Effector memory CD8-positive, alpha-beta T cell (primary cell): ENCODE data around the gene PHACTR3.
"Not testable (repeated sequence)": the region's sequence is repeated elsewhere in the genome, so short reads cannot be mapped to it uniquely, and the experiment has no call there.

Experiments used
- ATAC-seq: fragments of 150-1000 bp; cut with Tn5 transposase; replicated peaks from 2 replicates; pipeline ENCODE4 v1.10.0; 2021; ENCODE audit warnings: mild to moderate bottlenecking, moderate library complexity
- DNase-seq, 3 experiments: peaks; one replicate each; pipeline ENCODE4 v3.0.0; 2021
- H3K27ac Mint-ChIP-seq, 2 donors: one replicate each; pipeline ENCODE4 v1.8.0; 2022; ENCODE audit warnings: mild to moderate bottlenecking in 2 of 2, mixed read lengths in 2 of 2, moderate library complexity in 2 of 2
- H3K27me3 Mint-ChIP-seq, 2 donors: one replicate each; pipeline ENCODE4 v1.8.0; 2022; ENCODE audit warnings: mixed read lengths in 2 of 2
- H3K36me3 Mint-ChIP-seq: one replicate; pipeline ENCODE4 v1.8.0; 2022; ENCODE audit warnings: mild to moderate bottlenecking, moderate library complexity, mixed read lengths; ENCODE audit not compliant: insufficient read depth
- H3K4me1 Mint-ChIP-seq, 2 donors: one replicate each; pipeline ENCODE4 v1.8.0; 2022; ENCODE audit warnings: low read depth in 2 of 2, mixed read lengths in 2 of 2
- H3K4me3 Mint-ChIP-seq, 2 donors: one replicate each; pipeline ENCODE4 v1.8.0; 2022; ENCODE audit warnings: mild to moderate bottlenecking in 2 of 2, mixed read lengths in 2 of 2, moderate library complexity in 2 of 2
- H3K9me3 Mint-ChIP-seq, 2 donors: one replicate each; pipeline ENCODE4 v1.8.0; 2022; ENCODE audit warnings: mixed read lengths in 2 of 2
- total RNA-seq, 9 experiments: gene quantifications; one replicate each; lab custom pipeline; 2026; lab: John Stamatoyannopoulos, UW

Gene PHACTR3
- total RNA-seq = 0 to 0.12 (median 0) reads per million in 9 experiments

GRCh38 chr20:59603781-59604541 is at the start of gene PHACTR3:
Gene PHACTR3 (plus strand): TSS chr20:59604540. CDS start chr20:59605015, 475 bp downstream.
- H3K36me3 Mint-ChIP-seq = no peaks in the 10 kb centered on the region
- DNase-seq = no peak
- H3K9me3 Mint-ChIP-seq = no peaks in the 10 kb centered on the region
- ATAC-seq = no peak
- no peak within 1 kb of the TSS for H3K4me3 Mint-ChIP-seq
- peaks cover under 1% of the 10 kb centered on the region in 2 donors for H3K4me1 Mint-ChIP-seq
- no peak within 1 kb of the TSS for H3K27ac Mint-ChIP-seq
- peaks cover 66 to 92% of the 10 kb centered on the region in 2 donors for H3K27me3 Mint-ChIP-seq

GRCh38 chr20:59557733-59558529 is 46.4 kb upstream of the PHACTR3 start:
- not testable (repeated sequence) for ATAC-seq, H3K36me3 Mint-ChIP-seq, DNase-seq, H3K27ac Mint-ChIP-seq, H3K9me3 Mint-ChIP-seq, H3K4me1 Mint-ChIP-seq
- peak overlapping the region in 1 of 2 donors; percentile 9 for H3K4me3 Mint-ChIP-seq
- H3K27me3 Mint-ChIP-seq = peaks cover 36 to 41% of the 10 kb centered on the region in 2 donors

- Mint-ChIP-seq H3K9me3 (no peaks in the 10 kb centered on the region), H3K4me3 (no peak overlapping the region), H3K27ac (no peak overlapping the region), H3K27me3 (peaks cover 39 to 45% of the 10 kb centered on the region in 2 donors), H3K4me1 (peaks cover 0 to 3% of the 10 kb centered on the region in 2 donors), H3K36me3 (no peaks in the 10 kb centered on the region)
- DNase-seq (no peak), ATAC-seq (no peak)
Observed at GRCh38 chr20:59559024-59559817, 45.1 kb upstream of the PHACTR3 start.

GRCh38 chr20:59559863-59560262 is 44.5 kb upstream of the PHACTR3 start:
- H3K27ac Mint-ChIP-seq = no peak overlapping the region
- peaks cover 0 to 3% of the 10 kb centered on the region in 2 donors for H3K4me1 Mint-ChIP-seq
- peaks cover 39 to 45% of the 10 kb centered on the region in 2 donors for H3K27me3 Mint-ChIP-seq
- DNase-seq = no peak
- no peaks in the 10 kb centered on the region for H3K9me3 Mint-ChIP-seq
- no peaks in the 10 kb centered on the region for H3K36me3 Mint-ChIP-seq
- no peak for ATAC-seq
- H3K4me3 Mint-ChIP-seq = no peak overlapping the region

- no peak for ATAC-seq
- Mint-ChIP-seq H3K4me3 (no peak overlapping the region), H3K4me1 (peaks cover 0 to 3% of the 10 kb centered on the region in 2 donors), H3K36me3 (no peaks in the 10 kb centered on the region), H3K9me3 (no peaks in the 10 kb centered on the region), H3K27ac (no peak overlapping the region), H3K27me3 (peaks cover 36 to 45% of the 10 kb centered on the region in 2 donors)
- DNase-seq = no peak
Observed at GRCh38 chr20:59560588-59561227, 43.6 kb upstream of the PHACTR3 start.

- Mint-ChIP-seq H3K36me3 (no peaks in the 10 kb centered on the region), H3K9me3 (no peaks in the 10 kb centered on the region), H3K27me3 (peaks cover 33 to 45% of the 10 kb centered on the region in 2 donors), H3K4me1 (peaks cover 0 to 3% of the 10 kb centered on the region in 2 donors), H3K27ac (no peak overlapping the region), H3K4me3 (no peak overlapping the region)
- DNase-seq (no peak), ATAC-seq (no peak)
Observed at GRCh38 chr20:59561228-59561605, 43.1 kb upstream of the PHACTR3 start.

GRCh38 chr20:59561614-59562277 is 42.6 kb upstream of the PHACTR3 start:
- no peaks in the 10 kb centered on the region for H3K36me3 Mint-ChIP-seq
- H3K4me1 Mint-ChIP-seq = peaks cover 0 to 3% of the 10 kb centered on the region in 2 donors
- no peak for DNase-seq
- peaks cover 33 to 45% of the 10 kb centered on the region in 2 donors for H3K27me3 Mint-ChIP-seq
- ATAC-seq = no peak
- no peak overlapping the region for H3K27ac Mint-ChIP-seq
- H3K9me3 Mint-ChIP-seq = no peaks in the 10 kb centered on the region
- no peak overlapping the region for H3K4me3 Mint-ChIP-seq

GRCh38 chr20:59564171-59564570 is 40.2 kb upstream of the PHACTR3 start:
- ATAC-seq = no peak
- Mint-ChIP-seq H3K27ac (no peak overlapping the region), H3K4me1 (no peaks in the 10 kb centered on the region), H3K27me3 (peaks cover 33 to 35% of the 10 kb centered on the region in 2 donors), H3K36me3 (no peaks in the 10 kb centered on the region), H3K9me3 (no peaks in the 10 kb centered on the region), H3K4me3 (no peak overlapping the region)
- no peak for DNase-seq

GRCh38 chr20:59564943-59565342 is 39.4 kb upstream of the PHACTR3 start:
- Mint-ChIP-seq H3K27ac (no peak overlapping the region), H3K4me3 (no peak overlapping the region), H3K4me1 (no peaks in the 10 kb centered on the region), H3K27me3 (peaks cover 27 to 38% of the 10 kb centered on the region in 2 donors), H3K9me3 (no peaks in the 10 kb centered on the region), H3K36me3 (no peaks in the 10 kb centered on the region)
- ATAC-seq (no peak), DNase-seq (no peak)

- Mint-ChIP-seq H3K4me3 (no peak overlapping the region), H3K27ac (no peak overlapping the region), H3K9me3 (no peaks in the 10 kb centered on the region), H3K36me3 (no peaks in the 10 kb centered on the region), H3K27me3 (peaks cover 26 to 37% of the 10 kb centered on the region in 2 donors), H3K4me1 (peaks cover 0 to under 1% of the 10 kb centered on the region in 2 donors)
- no peak for ATAC-seq
- DNase-seq = no peak
Observed at GRCh38 chr20:59565768-59566461, 38.4 kb upstream of the PHACTR3 start.

- H3K27ac Mint-ChIP-seq = no peak overlapping the region
- ATAC-seq = no peak
- peaks cover 33 to 35% of the 10 kb centered on the region in 2 donors for H3K27me3 Mint-ChIP-seq
Observed at GRCh38 chr20:59566631-59567524, 37.5 kb upstream of the PHACTR3 start.

More at GRCh38 chr20:59566631-59567524, 37.5 kb upstream of the PHACTR3 start:
- Mint-ChIP-seq H3K4me1 (peaks cover 0 to 5% of the 10 kb centered on the region in 2 donors), H3K36me3 (no peaks in the 10 kb centered on the region), H3K4me3 (no peak overlapping the region), H3K9me3 (no peaks in the 10 kb centered on the region)
- no peak for DNase-seq
